CD4-positive, alpha-beta T cell treated with Interleukin-10 for 1 hour (primary cell): ENCODE data around the gene TLX2.
"Not testable (repeated sequence)": the region's sequence is repeated elsewhere in the genome, so short reads cannot be mapped to it uniquely, and the experiment has no call there.

Experiments used
- DNase-seq: peaks from one replicate; pipeline ENCODE4 v3.0.0-alpha.2; 2020

Gene TLX2

DNA sequence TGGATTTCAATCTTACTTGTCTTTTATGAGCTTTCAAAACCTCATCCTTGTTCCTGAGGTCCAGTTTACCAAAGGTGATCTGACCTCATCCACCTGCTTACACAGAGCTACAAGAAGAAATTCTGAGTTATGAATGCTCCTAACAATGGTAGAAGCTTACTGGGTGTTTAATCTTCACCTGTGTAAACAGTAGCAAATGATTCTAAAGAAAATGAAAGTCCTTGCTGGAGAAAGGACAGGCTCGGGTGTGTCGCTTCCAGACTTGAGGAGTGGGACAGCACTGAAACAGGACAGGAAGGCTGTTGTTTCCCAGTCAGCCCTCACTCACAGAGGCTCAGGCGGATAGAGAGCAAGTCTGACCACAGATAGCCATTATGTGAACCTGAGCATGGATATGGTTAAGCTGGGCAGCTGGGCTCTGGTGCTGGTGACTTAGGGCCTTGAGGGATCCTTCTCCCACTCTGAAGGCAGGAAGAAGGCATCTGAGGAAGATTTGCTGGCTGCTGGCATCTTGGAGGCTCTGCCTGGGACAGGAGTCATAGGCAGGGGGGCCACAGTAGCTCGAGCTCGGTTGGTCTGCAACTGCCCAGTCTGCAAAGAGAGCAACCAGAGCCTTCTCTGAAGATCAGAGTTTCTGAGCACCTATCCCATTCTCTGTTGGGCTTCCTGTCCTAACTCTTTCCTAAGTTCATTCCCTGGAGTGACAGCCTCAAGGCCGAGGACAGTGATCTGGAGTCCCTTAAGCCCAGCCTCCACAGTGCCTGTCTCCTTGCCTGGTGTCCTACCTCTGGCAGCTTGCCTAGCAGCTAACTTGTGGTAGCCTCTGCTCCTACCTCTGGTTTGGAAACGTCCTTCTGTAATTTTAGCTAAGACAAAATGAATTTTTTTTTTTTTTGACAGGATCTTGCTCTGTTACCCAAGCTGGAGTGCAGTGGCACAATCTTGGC is 44.3 kb downstream of the TLX2 start:
- no peak for DNase-seq

DNA sequence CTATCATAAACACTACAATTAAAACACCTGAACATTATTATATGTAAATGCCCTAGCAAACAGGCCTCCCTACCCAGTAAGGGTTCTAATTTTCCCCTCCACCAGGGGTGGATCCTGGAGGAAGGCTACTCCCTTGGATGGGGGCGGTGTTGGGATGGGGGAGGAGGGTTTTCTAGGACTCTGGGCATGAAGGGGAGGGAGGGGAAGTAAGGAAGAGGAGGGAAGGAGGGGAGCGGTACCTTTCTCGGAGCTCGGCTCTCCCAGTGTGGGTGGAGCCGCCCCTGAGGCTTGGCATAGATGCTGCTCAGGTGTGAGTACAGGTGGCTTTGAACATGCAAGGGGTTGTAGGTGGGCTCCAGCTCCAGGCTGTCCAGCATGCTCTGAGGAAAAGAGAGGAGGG is 45.7 kb downstream of the TLX2 start:
- no peak for DNase-seq

DNA sequence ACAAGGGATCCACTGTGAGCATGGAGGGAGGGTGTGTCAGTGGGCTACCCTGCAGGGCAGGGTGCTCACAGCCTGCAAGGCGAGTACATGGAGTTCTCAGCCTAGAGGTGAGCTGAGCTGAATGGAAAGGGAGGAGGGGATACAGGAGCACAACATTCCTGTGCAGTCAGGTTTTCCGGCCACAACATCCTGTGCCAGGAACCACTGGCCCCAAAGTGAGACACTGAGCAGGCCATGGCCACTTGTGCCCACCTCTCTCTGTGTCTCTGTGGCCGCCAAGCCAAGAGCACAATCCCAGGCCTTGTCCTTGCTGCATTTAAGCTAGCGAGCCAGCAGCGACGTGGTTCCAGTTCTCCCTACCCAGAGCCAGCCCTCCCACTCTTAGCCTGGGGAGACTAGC is 46.3 kb downstream of the TLX2 start:
- no peak for DNase-seq

DNA sequence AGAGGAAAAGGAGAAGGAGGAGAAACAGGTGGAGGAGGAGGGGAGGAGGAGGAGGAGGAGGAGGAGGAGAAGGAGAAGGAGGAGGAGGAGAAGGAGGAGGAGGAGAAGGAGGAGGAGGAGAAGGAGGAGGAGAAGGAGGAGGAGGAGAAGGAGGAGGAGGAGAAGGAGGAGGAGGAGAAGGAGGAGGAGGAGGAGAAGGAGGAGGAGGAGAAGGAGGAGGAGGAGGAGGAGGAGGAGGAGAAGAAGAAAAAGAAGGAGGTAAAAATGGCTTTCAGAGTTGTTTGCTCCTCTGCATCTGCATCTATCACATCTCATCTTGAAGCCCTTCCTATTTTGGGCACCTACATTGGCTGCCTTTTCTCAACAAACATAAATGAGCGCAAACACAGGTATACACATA is 46.8 kb downstream of the TLX2 start:
- DNase-seq, result not testable (repeated sequence)

DNA sequence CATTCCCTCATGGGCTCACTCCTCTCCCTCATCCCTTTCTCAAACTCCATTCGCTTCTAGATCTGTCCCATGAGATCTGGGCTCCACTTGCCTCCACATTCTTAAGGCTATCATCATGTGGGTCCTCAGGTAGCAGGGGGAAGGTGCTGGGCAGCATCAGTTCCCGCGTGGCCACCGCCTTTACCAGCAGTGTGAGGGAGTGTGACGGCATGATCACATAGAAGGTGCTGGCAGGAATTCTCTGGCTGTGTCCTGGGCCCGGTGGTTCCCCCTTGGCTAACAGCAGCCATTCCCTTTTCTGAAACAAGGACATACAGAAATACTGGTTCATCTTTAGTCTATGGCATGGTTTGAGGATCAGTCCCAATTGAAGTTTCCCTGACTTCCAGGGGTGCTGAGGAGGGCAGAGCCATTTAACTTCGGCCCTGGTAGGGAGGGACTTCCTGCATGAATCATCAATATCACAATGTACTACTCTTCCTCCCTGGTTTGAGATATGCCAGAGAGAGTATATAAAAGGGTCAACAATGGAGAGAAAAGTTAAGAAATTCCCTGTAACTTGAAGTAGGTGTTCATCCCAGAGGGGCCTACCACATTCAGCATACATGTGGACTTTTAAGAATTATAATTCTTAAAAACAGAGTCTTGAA is 48.0 kb downstream of the TLX2 start:
- DNase-seq, result no peak

DNA sequence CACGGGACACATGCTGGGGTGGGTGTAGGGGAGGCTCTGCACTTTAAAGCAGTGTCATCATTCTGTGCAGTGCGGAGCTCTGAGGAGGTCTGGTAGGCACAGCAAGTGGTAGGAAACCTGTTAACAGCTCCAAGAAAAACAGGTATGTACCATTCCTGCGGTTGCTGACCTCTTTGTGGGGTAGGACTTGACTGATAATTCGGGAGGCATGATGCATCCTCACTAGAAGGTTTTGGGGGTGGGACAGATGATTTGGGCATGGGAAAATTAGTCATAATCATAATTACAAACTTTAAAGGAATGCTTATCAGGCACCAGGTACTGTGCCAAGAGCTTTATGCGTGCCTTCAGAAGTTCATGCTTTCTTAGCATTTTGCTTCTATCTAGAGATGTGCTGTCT is 50.0 kb downstream of the TLX2 start:
- no peak for DNase-seq

DNA sequence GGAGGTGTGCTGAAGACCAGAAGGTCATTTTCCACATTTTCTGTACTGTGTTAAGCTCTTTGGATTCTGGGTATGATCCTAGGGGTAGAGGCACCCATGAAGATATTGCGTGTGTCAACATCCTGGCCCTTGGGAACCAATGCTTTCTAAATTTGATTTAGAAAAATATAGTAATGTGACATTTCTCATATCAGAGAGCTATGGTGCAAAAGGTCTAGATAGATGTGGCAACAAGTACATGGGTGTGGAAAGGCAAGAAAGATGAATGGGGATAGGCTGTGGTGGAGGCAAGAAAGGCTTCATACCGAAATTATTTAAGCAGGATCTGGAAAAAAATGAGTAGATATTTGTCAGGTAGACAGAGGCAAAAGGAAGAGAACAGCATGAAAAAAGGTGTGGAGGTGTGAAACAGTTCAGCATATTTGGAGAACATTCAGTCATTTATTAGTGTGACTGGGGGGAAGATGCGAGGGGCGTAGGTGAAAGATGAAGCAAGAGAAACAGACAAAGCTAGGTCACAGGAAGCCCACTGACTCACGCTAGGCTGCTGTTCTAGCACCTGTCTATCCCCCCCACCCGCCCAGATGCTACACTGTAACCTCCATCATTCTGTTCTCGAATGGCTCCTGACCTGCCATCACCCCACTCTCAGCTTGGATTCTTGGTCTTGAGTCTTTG is 52.0 kb downstream of the TLX2 start:
- no peak for DNase-seq

DNA sequence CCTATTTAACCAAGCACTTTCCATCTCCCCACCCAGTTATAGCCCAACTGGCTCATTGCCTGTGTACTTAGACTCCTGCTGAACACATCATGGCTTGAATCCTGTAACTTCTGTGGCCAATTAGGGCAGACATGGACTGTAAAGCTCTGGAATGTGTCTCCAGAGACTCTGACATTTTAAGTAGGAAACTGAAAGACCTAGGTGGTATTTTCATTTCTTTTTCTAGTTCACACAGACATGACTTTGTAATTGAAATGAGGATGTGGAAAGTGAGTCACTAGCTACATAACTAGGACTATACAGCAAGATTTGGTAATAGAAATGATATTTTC is 52.5 kb downstream of the TLX2 start:
- no peak for DNase-seq
